Activated T-helper 1 cell treated with anti-CD3 and anti-CD28 coated beads, Interleukin-12 subunit alpha, Interleukin-12 subunit beta, Interleukin-2, Interleukin-4 antibody, amounts not matched to agents 30 ng/mL and 10 ng/mL and 1 ng/mL, durations not matched to agents 14 hours and 24 hours and 36 hours (primary cell): ENCODE results near the gene ORM1. TPM values are rescaled to one million over a fixed set of nuclear protein-coding genes. Genes with fewer than 3 reads are reported as not detected.

Experiments used
- DNase-seq: peaks from one replicate; pipeline ENCODE4 v3.0.0; 2021; ENCODE audit warnings: low spot score
- H3K27ac Mint-ChIP-seq: one replicate; pipeline ENCODE4 v1.8.0; 2021; ENCODE audit warnings: mild to moderate bottlenecking, mixed read lengths
- H3K27me3 Mint-ChIP-seq: one replicate; pipeline ENCODE4 v1.8.0; 2022; ENCODE audit warnings: mild to moderate bottlenecking, moderate library complexity, mixed read lengths; ENCODE audit not compliant: insufficient read depth
- H3K36me3 Mint-ChIP-seq: one replicate; pipeline ENCODE4 v1.8.0; 2021; ENCODE audit warnings: low read depth, mixed read lengths
- H3K4me1 Mint-ChIP-seq: one replicate; pipeline ENCODE4 v1.8.0; 2021; ENCODE audit warnings: low read depth, mixed read lengths
- H3K4me3 Mint-ChIP-seq: one replicate; pipeline ENCODE4 v1.8.0; 2021; ENCODE audit warnings: mild to moderate bottlenecking, moderate library complexity, mixed read lengths
- H3K9me3 Mint-ChIP-seq: one replicate; pipeline ENCODE4 v1.8.0; 2021; ENCODE audit warnings: mixed read lengths
- intact Hi-C: fragments of 100-400 bp; cut with micrococcal nuclease; formaldehyde crosslinking; loops from one replicate; pipeline ENCODE4 v1.15.1; 2024
- total RNA-seq: library from RNA; stranded (reverse); gene quantifications from 2 replicates; pipeline ENCODE4 v1.2.3, GENCODE V29; 2022

ORM1 gene
- total RNA-seq, 1 donor from 2014 or later, result not detected

DNA sequence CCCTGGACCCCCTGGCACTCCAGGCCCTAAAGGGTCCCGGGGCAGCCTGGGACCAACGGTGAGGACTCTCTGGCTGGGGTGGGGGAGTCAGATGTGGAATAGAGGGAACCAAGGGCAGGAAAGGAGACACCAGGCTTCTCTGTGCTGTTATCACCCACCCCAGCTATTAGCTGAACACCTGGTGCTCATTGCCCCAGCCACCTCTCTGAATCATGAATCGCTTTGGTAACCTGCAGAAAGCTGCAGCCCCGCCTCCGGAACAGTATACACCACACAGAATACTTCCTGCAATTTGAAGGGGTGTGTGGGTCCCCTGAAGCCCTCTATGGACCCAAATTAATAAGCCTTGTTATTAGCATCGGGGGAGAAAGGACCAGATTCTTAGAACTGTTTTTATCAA is 40.4 kb upstream of the ORM1 start:
- no peak for DNase-seq
- Mint-ChIP-seq H3K27me3 (no peaks in the 10 kb centered on the region), H3K9me3 (no peaks in the 10 kb centered on the region), H3K4me3 (no peak overlapping the region), H3K36me3 (no peaks in the 10 kb centered on the region), H3K27ac (no peak overlapping the region), H3K4me1 (no peaks in the 10 kb centered on the region)
- intact Hi-C loops, result no loop called here

DNA sequence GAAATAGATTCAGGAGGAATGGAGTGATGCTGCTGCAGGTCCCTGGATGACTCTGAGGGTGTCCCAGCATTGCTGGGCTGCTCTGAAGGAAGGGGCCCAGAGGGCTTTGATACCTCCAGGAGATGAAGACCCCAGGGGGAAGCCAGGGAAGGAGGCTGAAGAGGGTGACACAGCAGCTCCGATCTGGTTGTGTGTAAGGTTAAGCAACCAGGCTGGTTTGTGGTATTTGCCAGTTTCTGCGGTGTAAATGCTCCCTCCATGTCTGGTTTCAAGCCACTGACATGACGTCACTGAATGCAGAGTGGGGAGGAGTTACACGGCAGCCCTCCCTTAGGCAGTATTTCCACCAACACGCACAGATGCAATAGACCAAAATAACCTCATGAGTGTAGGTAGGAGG is 40.0 kb upstream of the ORM1 start:
- no peak for DNase-seq
- no peaks in the 10 kb centered on the region for H3K4me1 Mint-ChIP-seq
- no peaks in the 10 kb centered on the region for H3K27me3 Mint-ChIP-seq
- intact Hi-C loops, result no loop called here
- H3K36me3 Mint-ChIP-seq, result no peaks in the 10 kb centered on the region
- no peaks in the 10 kb centered on the region for H3K9me3 Mint-ChIP-seq
- H3K4me3 Mint-ChIP-seq, result no peak overlapping the region
- no peak overlapping the region for H3K27ac Mint-ChIP-seq

DNA sequence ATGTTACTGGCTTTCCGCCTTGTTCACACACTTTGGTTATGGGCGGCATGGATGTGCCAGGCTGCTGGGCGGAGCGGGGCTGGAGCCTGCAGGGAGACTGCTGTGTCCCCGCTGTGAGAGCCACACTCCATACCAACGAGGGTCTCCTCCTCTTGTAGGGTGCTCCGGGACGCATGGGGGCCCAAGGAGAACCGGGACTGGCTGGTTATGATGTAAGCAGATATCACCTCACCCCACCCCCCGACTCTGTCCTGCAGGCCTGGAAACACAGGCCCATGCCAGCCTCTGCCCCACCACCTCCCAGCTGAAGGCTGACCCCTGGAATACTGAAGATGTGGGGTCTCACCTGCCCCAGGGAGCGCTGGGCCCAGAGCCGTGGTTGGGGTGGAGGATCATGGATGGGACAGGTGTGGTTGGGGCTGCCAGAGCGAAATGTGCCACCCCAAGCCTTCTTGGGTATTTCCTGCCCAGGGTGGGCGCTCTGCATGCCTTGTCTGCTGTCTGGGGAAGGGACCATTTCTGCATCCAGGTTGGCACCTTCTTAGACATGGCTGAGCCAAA is 39.3 kb upstream of the ORM1 start:
- no peaks in the 10 kb centered on the region for H3K36me3 Mint-ChIP-seq
- no peak for DNase-seq
- no peak overlapping the region for H3K27ac Mint-ChIP-seq
- no peaks in the 10 kb centered on the region for H3K4me1 Mint-ChIP-seq
- no peak overlapping the region for H3K4me3 Mint-ChIP-seq
- no peaks in the 10 kb centered on the region for H3K27me3 Mint-ChIP-seq
- intact Hi-C loops, result no loop called here
- H3K9me3 Mint-ChIP-seq, result no peaks in the 10 kb centered on the region

- H3K27me3 Mint-ChIP-seq, result no peaks in the 10 kb centered on the region
- H3K4me3 Mint-ChIP-seq, result no peak overlapping the region
- H3K9me3 Mint-ChIP-seq, result no peaks in the 10 kb centered on the region
- no peaks in the 10 kb centered on the region for H3K36me3 Mint-ChIP-seq
- DNase-seq, result no peak
- intact Hi-C loops, result no loop called here
- no peaks in the 10 kb centered on the region for H3K4me1 Mint-ChIP-seq
- H3K27ac Mint-ChIP-seq, result no peak overlapping the region
Observed at GRCh38 chr9:114284316-114285060, 38.4 kb upstream of the ORM1 start.

- intact Hi-C loops, result no loop called here
- H3K27me3 Mint-ChIP-seq, result no peaks in the 10 kb centered on the region
- H3K9me3 Mint-ChIP-seq, result no peaks in the 10 kb centered on the region
- no peaks in the 10 kb centered on the region for H3K4me1 Mint-ChIP-seq
- H3K27ac Mint-ChIP-seq, result no peak overlapping the region
- no peaks in the 10 kb centered on the region for H3K36me3 Mint-ChIP-seq
- H3K4me3 Mint-ChIP-seq, result no peak overlapping the region
- no peak for DNase-seq
Observed at GRCh38 chr9:114285166-114285867, 37.6 kb upstream of the ORM1 start.

DNA sequence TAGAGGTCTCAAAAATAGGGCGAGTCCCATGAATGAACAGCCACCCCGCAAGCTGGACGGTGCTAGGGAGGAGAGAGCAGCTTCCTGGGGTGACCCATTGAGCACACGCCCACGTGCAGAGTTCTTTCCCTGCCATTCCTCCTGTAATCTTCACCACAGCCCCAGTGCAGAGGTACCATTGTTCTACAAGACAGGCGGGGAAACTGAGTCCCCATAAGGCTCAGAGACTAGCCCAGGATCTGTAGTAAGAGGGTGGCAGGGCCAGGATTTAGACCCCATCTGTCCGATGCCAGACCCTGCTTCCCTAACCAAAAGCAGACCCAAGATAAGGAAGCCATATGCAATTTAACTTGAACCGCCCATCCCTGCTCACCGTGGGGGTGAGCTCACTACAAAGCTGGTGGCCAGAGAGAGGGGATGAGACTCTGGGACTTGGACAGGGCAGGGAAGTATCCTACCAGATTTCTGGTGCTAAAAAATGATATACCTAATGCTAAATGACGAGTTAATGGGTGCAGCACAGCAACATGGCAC is 36.7 kb upstream of the ORM1 start:
- Mint-ChIP-seq H3K36me3 (no peaks in the 10 kb centered on the region), H3K4me1 (no peaks in the 10 kb centered on the region), H3K27ac (no peak overlapping the region), H3K9me3 (no peaks in the 10 kb centered on the region), H3K4me3 (no peak overlapping the region), H3K27me3 (peaks cover 4% of the 10 kb centered on the region)
- no peak for DNase-seq
- intact Hi-C loops, result no loop called here

DNA sequence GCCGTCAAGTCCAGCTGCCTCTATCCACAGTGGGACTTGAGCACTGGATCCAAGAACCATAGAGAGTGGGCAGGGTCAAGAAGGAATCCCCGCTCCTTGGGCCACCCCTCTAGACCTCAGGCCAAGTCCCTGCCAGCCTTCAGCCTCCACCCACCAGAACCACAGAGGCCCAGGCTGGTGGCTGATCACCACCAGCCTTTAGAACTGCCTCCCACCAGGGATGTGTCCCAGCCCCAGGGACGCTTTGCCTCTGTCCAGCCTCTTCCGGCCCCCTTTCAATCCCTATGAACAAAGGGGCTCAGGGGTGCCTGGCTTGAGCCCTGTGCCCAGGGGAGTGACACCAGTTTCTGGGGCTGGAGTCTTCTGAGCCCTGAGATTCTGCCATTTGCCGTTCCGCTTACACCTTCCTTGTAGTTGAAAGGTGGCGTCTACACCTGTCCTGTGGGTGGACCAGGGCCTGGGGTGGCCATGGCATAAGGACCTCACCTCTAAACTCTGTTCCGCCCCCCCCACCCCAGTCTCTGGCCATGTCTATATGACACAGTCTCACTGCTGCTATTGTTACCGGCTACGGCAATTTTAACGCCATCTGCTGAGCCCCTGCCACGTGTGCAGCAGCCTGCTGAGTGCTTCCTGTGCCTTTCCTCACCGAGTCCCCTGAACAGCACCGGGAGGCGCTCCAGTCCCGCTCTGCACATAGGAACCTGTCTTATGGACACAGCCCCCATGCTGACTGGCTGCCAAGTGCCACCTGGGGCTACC is 35.7 kb upstream of the ORM1 start:
- no peak overlapping the region for H3K4me3 Mint-ChIP-seq
- H3K9me3 Mint-ChIP-seq, result no peaks in the 10 kb centered on the region
- DNase-seq, result no peak
- H3K4me1 Mint-ChIP-seq, result no peaks in the 10 kb centered on the region
- intact Hi-C loops, result no loop called here
- no peaks in the 10 kb centered on the region for H3K36me3 Mint-ChIP-seq
- peaks cover 4% of the 10 kb centered on the region for H3K27me3 Mint-ChIP-seq
- no peak overlapping the region for H3K27ac Mint-ChIP-seq

- H3K9me3 Mint-ChIP-seq, result no peaks in the 10 kb centered on the region
- H3K4me3 Mint-ChIP-seq, result no peak overlapping the region
- no peaks in the 10 kb centered on the region for H3K36me3 Mint-ChIP-seq
- H3K27me3 Mint-ChIP-seq, result peaks cover 4% of the 10 kb centered on the region
- no peak for DNase-seq
- no peak overlapping the region for H3K27ac Mint-ChIP-seq
- no peaks in the 10 kb centered on the region for H3K4me1 Mint-ChIP-seq
- intact Hi-C loops, result no loop called here
Observed at GRCh38 chr9:114287763-114288192, 35.1 kb upstream of the ORM1 start.

DNA sequence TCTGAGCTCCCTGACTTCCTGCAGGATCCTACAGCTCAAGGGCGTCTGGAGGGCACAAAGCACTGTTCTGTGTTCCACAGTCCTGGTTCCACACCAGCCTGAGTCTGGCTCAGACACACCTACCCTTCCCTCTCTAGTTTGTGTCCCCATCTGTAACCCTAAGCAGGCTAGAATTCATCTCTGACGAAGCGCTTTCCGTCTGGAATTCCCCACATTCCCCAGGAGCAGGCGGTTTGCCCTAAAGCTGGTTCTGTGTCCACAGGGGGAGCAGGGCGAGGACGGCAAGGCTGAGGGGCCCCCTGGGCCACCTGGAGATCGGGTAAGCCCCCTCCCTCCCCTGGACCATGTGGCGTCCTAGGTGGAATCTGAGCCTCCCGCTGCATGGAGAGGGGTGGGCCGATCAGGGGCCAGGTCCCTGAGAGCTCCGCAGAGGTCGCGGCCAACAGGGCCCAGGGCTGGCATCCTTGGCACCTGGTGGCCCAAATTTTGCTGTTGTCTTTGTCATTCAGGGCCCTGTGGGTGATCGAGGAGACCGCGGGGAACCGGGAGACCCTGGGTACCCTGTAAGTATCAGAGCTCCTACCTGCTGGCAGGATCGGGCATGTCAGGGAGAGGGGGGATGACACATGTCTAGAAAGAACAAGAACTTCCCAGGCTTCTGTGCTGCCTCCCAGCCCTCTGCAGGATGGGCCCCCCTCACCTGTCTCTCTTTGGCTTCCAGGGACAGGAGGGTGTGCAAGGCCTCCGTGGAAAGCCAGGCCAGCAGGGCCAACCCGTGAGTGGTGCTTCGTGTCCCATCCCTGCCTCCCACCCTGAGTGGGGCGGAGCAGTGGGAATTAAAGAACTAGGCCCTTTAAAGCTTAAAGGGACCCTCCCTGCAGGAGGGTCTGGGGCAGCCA is 34.5 kb upstream of the ORM1 start:
- intact Hi-C loops, result no loop called here
- no peaks in the 10 kb centered on the region for H3K4me1 Mint-ChIP-seq
- H3K36me3 Mint-ChIP-seq, result no peaks in the 10 kb centered on the region
- H3K4me3 Mint-ChIP-seq, result no peak overlapping the region
- no peaks in the 10 kb centered on the region for H3K9me3 Mint-ChIP-seq
- no peak for DNase-seq
- H3K27ac Mint-ChIP-seq, result no peak overlapping the region
- H3K27me3 Mint-ChIP-seq, result peaks cover 4% of the 10 kb centered on the region

- H3K27ac Mint-ChIP-seq, result no peak overlapping the region
- no peaks in the 10 kb centered on the region for H3K36me3 Mint-ChIP-seq
- H3K4me1 Mint-ChIP-seq, result no peaks in the 10 kb centered on the region
- intact Hi-C loops, result no loop called here
- DNase-seq, result no peak
- peaks cover 4% of the 10 kb centered on the region for H3K27me3 Mint-ChIP-seq
- no peaks in the 10 kb centered on the region for H3K9me3 Mint-ChIP-seq
- no peak overlapping the region for H3K4me3 Mint-ChIP-seq
Observed at GRCh38 chr9:114289106-114289505, 33.8 kb upstream of the ORM1 start.

DNA sequence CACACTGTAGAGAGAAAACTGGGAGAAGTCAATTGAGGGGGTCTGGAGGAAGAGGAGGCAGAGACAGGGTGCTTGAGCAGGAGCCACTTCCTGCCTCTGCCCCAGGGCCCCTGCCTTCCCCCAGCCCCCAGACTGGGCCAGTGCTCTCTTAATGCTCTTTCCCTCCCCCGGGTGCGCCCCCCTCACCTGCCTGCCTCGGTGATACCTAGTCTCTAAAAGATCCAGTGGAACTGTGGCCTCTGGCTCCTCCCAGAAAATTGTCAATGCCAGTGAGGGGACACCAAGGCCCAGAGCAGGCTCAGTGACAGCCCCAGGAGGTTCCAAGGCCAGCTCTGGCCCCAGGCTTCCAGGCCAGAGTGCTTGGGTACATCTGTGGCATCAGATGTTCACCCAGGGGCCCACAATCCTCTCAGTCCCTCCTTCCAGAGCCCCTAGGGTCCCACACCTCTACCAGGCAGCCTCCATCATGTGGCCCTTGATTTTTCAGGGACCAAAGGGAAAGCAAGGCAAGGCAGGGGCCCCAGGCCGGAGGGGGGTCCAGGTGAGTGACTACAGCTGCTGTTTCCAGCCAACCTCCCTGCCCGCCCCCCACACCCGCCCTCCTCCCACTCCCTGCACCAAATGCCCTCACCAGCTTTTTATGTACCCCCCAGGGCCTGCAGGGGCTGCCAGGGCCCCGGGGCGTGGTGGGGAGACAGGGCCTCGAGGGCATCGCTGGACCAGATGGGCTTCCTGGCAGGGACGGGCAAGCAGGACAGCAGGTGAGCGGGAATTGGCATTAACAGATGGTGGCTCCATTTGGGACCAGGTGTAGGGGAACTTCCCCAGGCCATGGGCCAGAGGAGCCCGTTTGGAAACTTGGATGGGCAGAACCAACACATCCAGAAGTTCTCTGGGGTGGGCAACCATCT is 33.1 kb upstream of the ORM1 start:
- intact Hi-C loops, result no loop called here
- Mint-ChIP-seq H3K27ac (no peak overlapping the region), H3K36me3 (peaks cover 4% of the 10 kb centered on the region), H3K4me1 (no peaks in the 10 kb centered on the region), H3K4me3 (no peak overlapping the region), H3K9me3 (peaks cover 4% of the 10 kb centered on the region), H3K27me3 (peaks cover 4% of the 10 kb centered on the region)
- DNase-seq, result no peak
